Endothelial cell of umbilical vein (primary cell): ENCODE results near the gene RNU6-8. TPM values are rescaled to one million over a fixed set of nuclear protein-coding genes. Genes with fewer than 3 reads are reported as not detected.

ENCODE experiments used
- BruUV-seq: library from RNA; stranded (reverse); fragments of 400-500 nt; replicated peaks from 2 replicates; lab custom pipeline; 2021; lab: Mats Ljungman, UMichigan
- CTCF ChIA-PET: fragments of 300-600, 350-600 bp; sonication (Branson Sonifier 250); formaldehyde crosslinking; loops from one replicate; lab custom pipeline; 2021; ENCODE audit warnings: antibody characterized with exemption, inconsistent platforms; lab: Charles Lee
- POLR2A ChIA-PET: fragments of 300-600, 350-600 bp; sonication (Branson Sonifier 250); formaldehyde crosslinking; loops from one replicate; lab custom pipeline; 2021; ENCODE audit warnings: antibody characterized with exemption, inconsistent platforms; lab: Charles Lee
- DNase-seq: peaks from one replicate; pipeline ENCODE4 v3.0.0-alpha.2; 2011; ENCODE audit warnings: low read depth, low spot score
- FAIRE-seq: peaks from 2 replicates; lab custom pipeline; 2011; peaks lifted over from hg19 to GRCh38; lab: Jason Lieb, UNC
- H2AFZ ChIP-seq: 2 replicates; pipeline ENCODE4 v1.6.0; 2012; ENCODE audit warnings: low read depth, low read length, control low read depth, inconsistent platforms
- H3K27ac ChIP-seq: 2 replicates; pipeline ENCODE4 v1.5.1; 2011; ENCODE audit warnings: low read depth, mild to moderate bottlenecking, control low read depth, low read length, moderate library complexity; ENCODE audit not compliant: insufficient read depth
- H3K27me3 ChIP-seq, 2 experiments: 2 replicates each; pipeline versions ENCODE4 v1.6.0 to v1.6.1; 2011; ENCODE audit warnings: low read length in 2 of 2, mixed read lengths in 1 of 2; ENCODE audit not compliant: control insufficient read depth in 2 of 2, insufficient read depth in 2 of 2
- H3K36me3 ChIP-seq, 2 experiments: 2 replicates in 1 of 2; 3 replicates in 1 of 2; pipeline ENCODE4 v1.5.1; 2011; ENCODE audit warnings: low read length in 2 of 2, mild to moderate bottlenecking in 1 of 2, moderate library complexity in 1 of 2; ENCODE audit not compliant: control insufficient read depth in 2 of 2, insufficient read depth in 2 of 2; ENCODE audit errors: extremely low read depth in 1 of 2
- H3K4me1 ChIP-seq: 3 replicates; pipeline ENCODE4 v1.5.1; 2011; ENCODE audit warnings: mild to moderate bottlenecking, low read length; ENCODE audit not compliant: control insufficient read depth, insufficient read depth; ENCODE audit errors: extremely low read depth
- H3K4me2 ChIP-seq: 2 replicates; pipeline ENCODE4 v1.6.1; 2011; ENCODE audit warnings: low read length, control low read depth, mixed read lengths; ENCODE audit not compliant: insufficient read depth
- H3K4me3 ChIP-seq, 3 experiments: fragments of 200-600 bp in 1 of 3; sonication (generic), shearing (Covaris generic) in 1 of 3; replicated peaks in 1 of 3; 2 replicates each; pipeline ENCODE4 v1.5.1; 2011 to 2016; ENCODE audit warnings: control low read depth in 3 of 3, low read length in 3 of 3, mild to moderate bottlenecking in 2 of 3, inconsistent platforms in 1 of 3, low read depth in 1 of 3, moderate library complexity in 1 of 3; ENCODE audit not compliant: insufficient read depth in 1 of 3
- H3K79me2 ChIP-seq: 2 replicates; pipeline ENCODE4 v1.6.0; 2012; ENCODE audit warnings: low read length, inconsistent platforms; ENCODE audit not compliant: control insufficient read depth, insufficient read depth
- H3K9ac ChIP-seq: replicated peaks from 2 replicates; pipeline ENCODE3; 2011; ENCODE audit warnings: low read length, control low read depth; ENCODE audit not compliant: insufficient read depth; ENCODE audit errors: extremely low read depth
- H3K9me1 ChIP-seq: replicated peaks from 3 replicates; pipeline ENCODE4 v1.6.0; 2011; ENCODE audit warnings: mild to moderate bottlenecking, low read length; ENCODE audit not compliant: control insufficient read depth, insufficient read depth; ENCODE audit errors: extremely low read depth
- H3K9me3 ChIP-seq: replicated peaks from 2 replicates; pipeline ENCODE4 v1.5.1; 2012; ENCODE audit warnings: low read length, inconsistent platforms; ENCODE audit not compliant: control insufficient read depth, insufficient read depth
- H4K20me1 ChIP-seq: replicated peaks from 2 replicates; pipeline ENCODE3; 2011; ENCODE audit warnings: mild to moderate bottlenecking, low read length; ENCODE audit not compliant: control insufficient read depth, insufficient read depth; ENCODE audit errors: extremely low read depth
- EZH2 ChIP-seq: IDR thresholded peaks from 2 replicates; pipeline ENCODE4 v1.6.1; 2012; ENCODE audit warnings: borderline replicate concordance, low read depth, mild to moderate bottlenecking, moderate library complexity, low read length, inconsistent platforms; ENCODE audit not compliant: severe bottlenecking
- FOS ChIP-seq: IDR thresholded peaks from 2 replicates; pipeline ENCODE4 v1.6.1; 2011; ENCODE audit warnings: mild to moderate bottlenecking, low read length, moderate library complexity, borderline replicate concordance; ENCODE audit not compliant: insufficient read depth
- GATA2 ChIP-seq: IDR thresholded peaks from 2 replicates; pipeline ENCODE4 v1.7.0; 2011; ENCODE audit warnings: low read depth, mild to moderate bottlenecking, moderate library complexity, mixed read lengths, low read length; ENCODE audit not compliant: insufficient read length, insufficient read depth
- JUN ChIP-seq: IDR thresholded peaks from 2 replicates; pipeline ENCODE4 v1.6.1; 2011; ENCODE audit warnings: borderline replicate concordance, low read depth; ENCODE audit not compliant: insufficient read length, insufficient read depth
- MAX ChIP-seq: IDR thresholded peaks from 2 replicates; pipeline ENCODE4 v1.6.1; 2011; ENCODE audit not compliant: insufficient read depth, insufficient read length
- MYC ChIP-seq: IDR thresholded peaks from one replicate; pipeline ENCODE4 v1.6.1; 2011; ENCODE audit warnings: mild to moderate bottlenecking, low read depth, low read length
- POLR2A ChIP-seq: IDR thresholded peaks from 2 replicates; pipeline ENCODE4 v1.6.1; 2012; ENCODE audit warnings: low read depth, mild to moderate bottlenecking, control low read depth, low read length
- POLR2AphosphoS5 ChIP-seq: IDR thresholded peaks from 2 replicates; pipeline ENCODE4 v1.6.1; 2012; ENCODE audit warnings: low read depth, mild to moderate bottlenecking, control low read depth, low read length, moderate library complexity; ENCODE audit not compliant: insufficient read depth
- dilution Hi-C: fragments of 300-500 bp; cut with MboI; formaldehyde crosslinking; loops from one replicate; pipeline ENCODE4 v1.15.0; 2019; ENCODE audit warnings: low sequenced_read_pairs; ENCODE audit not compliant: extremely low pct_ligation_motif_present
- intact Hi-C: fragments of 100-400 bp; cut with micrococcal nuclease; formaldehyde crosslinking; loops from one replicate; pipeline ENCODE4 v1.10.0; 2022
- polyA plus RNA-seq, 4 experiments: library from polyadenylated mRNA; depleted of rRNA in 3 of 4; stranded (reverse) in 3 of 4; unstranded in 1 of 4; fragments of >200 nt; gene quantifications; 2 replicates each; pipeline versions ENCODE4 v1.2.1 to v1.2.3, GENCODE V29; 2011 to 2012; ENCODE audit warnings: missing spikeins in 1 of 4
- total RNA-seq: library from RNA; stranded (reverse); gene quantifications from 2 replicates; pipeline ENCODE4 v1.2.3, GENCODE V29; 2021
- TF ChIP-seq, protein P1 (sequence below), 2 donors: IDR thresholded peaks; 1 replicate in 1 of 2; 2 replicates in 1 of 2; pipeline ENCODE4 v1.5.1; 2011; ENCODE audit warnings: low read length in 2 of 2, mild to moderate bottlenecking in 2 of 2, moderate library complexity in 2 of 2, control low read depth in 1 of 2, inconsistent platforms in 1 of 2, low read depth in 1 of 2; ENCODE audit not compliant: insufficient read depth in 1 of 2; ENCODE audit errors: extremely low read depth in 1 of 2

The RNU6-8 gene
- total and polyA plus RNA-seq, 2 donors (not counting 3 experiments of a cell fraction or from before 2014, with no cell fraction given) = not detected

DNA sequence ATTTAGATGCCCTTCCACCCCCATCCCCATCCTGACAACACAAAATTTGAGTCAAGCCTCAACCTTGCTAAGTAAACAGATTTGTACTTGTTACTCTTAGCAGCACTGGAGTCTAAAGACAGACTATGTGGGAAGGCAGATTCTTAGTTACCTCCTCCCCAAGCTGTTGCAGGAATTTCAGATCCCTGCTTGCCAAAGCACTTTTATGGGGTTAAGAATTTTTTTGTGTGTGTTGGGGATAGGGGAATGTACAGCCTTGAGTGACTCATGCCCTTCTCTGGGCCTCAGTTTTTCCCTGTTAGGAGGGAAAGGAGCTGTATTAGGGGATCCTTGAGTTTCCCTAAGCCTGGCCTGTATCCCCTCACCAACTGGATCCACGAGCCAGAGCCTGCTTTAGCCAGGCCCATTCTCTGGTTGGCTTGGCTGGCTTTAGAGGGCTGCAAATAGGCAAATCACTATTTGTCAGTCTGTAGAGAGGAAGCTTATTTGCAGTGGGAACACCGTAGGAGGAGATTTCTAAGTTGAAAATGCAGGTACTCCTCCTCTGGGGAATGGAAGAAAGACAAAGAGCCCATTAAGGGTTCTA lies 27.7 kb upstream of the RNU6-8 start:
- Histone ChIP-seq H3K36me3 (no peaks in the 10 kb centered on the region), H4K20me1 (no peaks in the 10 kb centered on the region), H3K27me3 (no peaks in the 10 kb centered on the region), H3K27ac (no peak overlapping the region), H3K4me3 (no peak overlapping the region), H3K79me2 (no peaks in the 10 kb centered on the region), H3K4me2 (no peak overlapping the region), H2AFZ (no peak overlapping the region), H3K9ac (no peak overlapping the region), H3K4me1 (no peaks in the 10 kb centered on the region), H3K9me1 (no peaks in the 10 kb centered on the region), H3K9me3 (no peaks in the 10 kb centered on the region)
- intact Hi-C loops (no loop called here), dilution Hi-C loops (no loop called here)
- DNase-seq (no peak), FAIRE-seq (no peak)
- POLR2A ChIA-PET = no interaction called here
- CTCF ChIA-PET = no interaction called here
- TF ChIP-seq POLR2A = no peak
- TF ChIP-seq POLR2AphosphoS5 = no peak
- no peak for TF ChIP-seq EZH2
- TF ChIP-seq JUN = no peak
- TF ChIP-seq, protein P1, sequence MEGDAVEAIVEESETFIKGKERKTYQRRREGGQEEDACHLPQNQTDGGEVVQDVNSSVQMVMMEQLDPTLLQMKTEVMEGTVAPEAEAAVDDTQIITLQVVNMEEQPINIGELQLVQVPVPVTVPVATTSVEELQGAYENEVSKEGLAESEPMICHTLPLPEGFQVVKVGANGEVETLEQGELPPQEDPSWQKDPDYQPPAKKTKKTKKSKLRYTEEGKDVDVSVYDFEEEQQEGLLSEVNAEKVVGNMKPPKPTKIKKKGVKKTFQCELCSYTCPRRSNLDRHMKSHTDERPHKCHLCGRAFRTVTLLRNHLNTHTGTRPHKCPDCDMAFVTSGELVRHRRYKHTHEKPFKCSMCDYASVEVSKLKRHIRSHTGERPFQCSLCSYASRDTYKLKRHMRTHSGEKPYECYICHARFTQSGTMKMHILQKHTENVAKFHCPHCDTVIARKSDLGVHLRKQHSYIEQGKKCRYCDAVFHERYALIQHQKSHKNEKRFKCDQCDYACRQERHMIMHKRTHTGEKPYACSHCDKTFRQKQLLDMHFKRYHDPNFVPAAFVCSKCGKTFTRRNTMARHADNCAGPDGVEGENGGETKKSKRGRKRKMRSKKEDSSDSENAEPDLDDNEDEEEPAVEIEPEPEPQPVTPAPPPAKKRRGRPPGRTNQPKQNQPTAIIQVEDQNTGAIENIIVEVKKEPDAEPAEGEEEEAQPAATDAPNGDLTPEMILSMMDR (IDR thresholded peaks at IDR 0.05; ENCODE audit: extremely low read depth in 1 of 2, insufficient read depth in 1 of 2, low read depth in 1 of 2, low read length in 2 of 2) = no peak
- TF ChIP-seq MYC = no peak
- TF ChIP-seq FOS = no peak
- no peak for TF ChIP-seq GATA2
- TF ChIP-seq MAX = no peak
- no TSS peak for BruUV-seq
